Measurements from ENCODE around the gene BBX.
"Not testable (repeated sequence)": the region's sequence is repeated elsewhere in the genome, so short reads cannot be mapped to it uniquely, and the experiment has no call there.

BBX gene

GRCh38 chr3:107819656-107820055, 296.9 kb downstream of the BBX start:
- in situ Hi-C loops (cut with HindIII; ENCODE audit: low pct_unique_long_range_greater_than_20kb, low sequenced_read_pairs), result no loop called here

DNA sequence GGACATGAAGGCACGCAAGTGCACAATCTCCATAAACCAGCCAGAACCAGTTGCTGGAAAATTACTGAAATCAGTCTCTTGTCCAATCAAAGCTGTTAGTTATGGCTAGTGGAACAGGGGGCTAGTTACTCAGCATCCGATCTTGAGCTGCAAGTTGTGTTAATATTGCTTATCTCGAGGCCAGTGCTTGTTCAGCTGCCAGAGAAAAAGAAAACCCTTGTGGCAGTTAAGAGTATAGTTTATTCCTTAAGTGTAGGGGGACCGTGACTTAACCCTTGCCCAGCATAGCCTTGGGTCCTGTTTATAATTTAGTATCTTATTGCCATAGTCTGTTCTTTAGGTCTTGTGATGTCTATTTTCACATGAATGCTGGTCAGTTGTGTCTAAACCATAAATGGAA, 299.5 kb downstream of the BBX start:
- TF ChIP-seq JUND (IDR thresholded peaks at IDR 0.05; ENCODE audit: low read depth), result no peak
- DNase-seq (ENCODE audit: low read depth in 1 of 2, low spot score in 1 of 2), result no peak
- in situ Hi-C loops (cut with HindIII; ENCODE audit: low pct_unique_long_range_greater_than_20kb, low sequenced_read_pairs), result no loop called here

More at GRCh38 chr3:107819656-107820055, 296.9 kb downstream of the BBX start:
- DNase-seq (ENCODE audit: low read depth in 1 of 2, low spot score in 1 of 2), result no peak
- TF ChIP-seq JUND (IDR thresholded peaks at IDR 0.05; ENCODE audit: low read depth), result no peak

- DNase-seq (ENCODE audit: low read depth in 1 of 2, low spot score in 1 of 2), result peak in 1 of 2 experiments; percentile 23
These were observed 302.1 kb downstream of the BBX start for GRCh38 chr3:107824822-107825371.

GRCh38 chr3:107825556-107825955, 302.8 kb downstream of the BBX start:
- in situ Hi-C loops (cut with HindIII; ENCODE audit: low pct_unique_long_range_greater_than_20kb, low sequenced_read_pairs), result no loop called here
- TF ChIP-seq JUND (IDR thresholded peaks at IDR 0.05; ENCODE audit: low read depth), result no peak
- DNase-seq (ENCODE audit: low read depth in 1 of 2, low spot score in 1 of 2), result no peak

More at GRCh38 chr3:107824822-107825371, 302.1 kb downstream of the BBX start:
- no peak for TF ChIP-seq JUND (IDR thresholded peaks at IDR 0.05; ENCODE audit: low read depth)
- in situ Hi-C loops (cut with HindIII; ENCODE audit: low pct_unique_long_range_greater_than_20kb, low sequenced_read_pairs), result no loop called here

DNA sequence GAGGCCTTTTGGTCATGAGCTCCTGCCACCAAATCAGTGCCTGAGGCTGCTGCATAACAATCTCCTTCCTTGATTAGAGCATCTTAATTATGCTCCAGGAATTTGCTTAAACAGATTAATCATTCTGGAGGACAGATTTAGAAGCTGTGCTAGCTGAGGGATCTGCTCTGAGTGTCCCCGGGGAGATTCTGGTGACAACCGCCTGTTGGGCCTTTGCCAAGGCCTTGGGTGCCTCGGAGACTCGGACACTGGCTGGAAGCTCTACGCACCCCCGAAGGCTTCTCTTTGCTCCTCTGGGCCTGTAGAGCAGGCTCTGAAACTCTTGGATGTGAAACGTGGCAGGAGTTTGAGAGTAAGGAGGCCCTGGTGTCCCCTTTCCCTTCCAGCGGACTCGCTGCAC, 304.0 kb downstream of the BBX start:
- in situ Hi-C loops (cut with HindIII; ENCODE audit: low pct_unique_long_range_greater_than_20kb, low sequenced_read_pairs), result no loop called here
- no peak for TF ChIP-seq JUND (IDR thresholded peaks at IDR 0.05; ENCODE audit: low read depth)
- DNase-seq (ENCODE audit: low read depth in 1 of 2, low spot score in 1 of 2), result no peak

GRCh38 chr3:107829185-107829584, 306.4 kb downstream of the BBX start:
- in situ Hi-C loops (cut with HindIII; ENCODE audit: low pct_unique_long_range_greater_than_20kb, low sequenced_read_pairs), result no loop called here
- no peak for TF ChIP-seq JUND (IDR thresholded peaks at IDR 0.05; ENCODE audit: low read depth)
- DNase-seq (ENCODE audit: low read depth in 1 of 2, low spot score in 1 of 2), result no peak

GRCh38 chr3:107831590-107831989, 308.8 kb downstream of the BBX start:
- no peak for DNase-seq (ENCODE audit: low read depth in 1 of 2, low spot score in 1 of 2)
- in situ Hi-C loops (cut with HindIII; ENCODE audit: low pct_unique_long_range_greater_than_20kb, low sequenced_read_pairs), result no loop called here
- no peak for TF ChIP-seq JUND (IDR thresholded peaks at IDR 0.05; ENCODE audit: low read depth)

GRCh38 chr3:107833043-107833442, 310.3 kb downstream of the BBX start:
- no peak for DNase-seq (ENCODE audit: low read depth in 1 of 2, low spot score in 1 of 2)
- TF ChIP-seq JUND (IDR thresholded peaks at IDR 0.05; ENCODE audit: low read depth), result no peak
- in situ Hi-C loops (cut with HindIII; ENCODE audit: low pct_unique_long_range_greater_than_20kb, low sequenced_read_pairs), result no loop called here

DNA sequence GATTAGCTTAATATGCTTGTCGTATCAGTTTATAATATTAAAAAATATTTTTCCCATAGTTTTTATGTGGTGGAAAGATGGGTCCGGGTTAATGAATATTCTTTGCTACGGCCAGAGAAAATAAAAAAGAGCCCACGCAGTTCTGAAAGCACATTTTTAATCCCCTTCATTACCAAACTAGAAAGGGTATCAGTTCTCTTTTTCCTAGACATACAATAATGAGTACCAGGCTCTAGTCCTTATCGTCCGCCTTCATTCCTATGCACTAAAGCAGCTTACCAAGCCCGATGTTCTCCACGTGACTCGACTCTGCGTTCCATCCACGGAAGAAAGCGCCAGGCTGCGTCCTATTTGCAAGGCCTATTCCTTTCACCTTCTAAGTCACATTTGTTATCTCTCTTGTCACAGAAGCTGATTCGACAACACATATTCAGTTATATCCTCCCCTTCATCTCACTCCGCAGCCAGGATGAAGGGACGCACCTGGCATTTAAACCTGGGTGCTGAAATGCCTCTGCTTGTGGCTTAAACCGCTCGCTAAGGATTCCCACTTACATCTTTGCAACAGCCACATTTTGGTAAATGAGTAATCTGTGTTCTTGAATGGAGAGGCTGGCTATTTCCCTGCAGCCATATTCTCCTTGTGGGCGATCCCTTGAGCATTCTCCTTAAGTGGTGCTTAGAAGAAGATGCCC, 311.1 kb downstream of the BBX start:
- no peak for DNase-seq (ENCODE audit: low read depth in 1 of 2, low spot score in 1 of 2)
- TF ChIP-seq JUND (IDR thresholded peaks at IDR 0.05; ENCODE audit: low read depth), result no peak
- in situ Hi-C loops (cut with HindIII; ENCODE audit: low pct_unique_long_range_greater_than_20kb, low sequenced_read_pairs), result no loop called here

- DNase-seq (ENCODE audit: low read depth in 1 of 2, low spot score in 1 of 2); in situ Hi-C loops (cut with HindIII; ENCODE audit: low pct_unique_long_range_greater_than_20kb, low sequenced_read_pairs): not testable (repeated sequence)
These were observed 312.2 kb downstream of the BBX start for GRCh38 chr3:107835001-107835400.

GRCh38 chr3:107837895-107838612, 315.3 kb downstream of the BBX start:
- DNase-seq (ENCODE audit: low read depth in 1 of 2, low spot score in 1 of 2), result no peak
- in situ Hi-C loops (cut with HindIII; ENCODE audit: low pct_unique_long_range_greater_than_20kb, low sequenced_read_pairs), result no loop called here
- no peak for TF ChIP-seq JUND (IDR thresholded peaks at IDR 0.05; ENCODE audit: low read depth)

DNA sequence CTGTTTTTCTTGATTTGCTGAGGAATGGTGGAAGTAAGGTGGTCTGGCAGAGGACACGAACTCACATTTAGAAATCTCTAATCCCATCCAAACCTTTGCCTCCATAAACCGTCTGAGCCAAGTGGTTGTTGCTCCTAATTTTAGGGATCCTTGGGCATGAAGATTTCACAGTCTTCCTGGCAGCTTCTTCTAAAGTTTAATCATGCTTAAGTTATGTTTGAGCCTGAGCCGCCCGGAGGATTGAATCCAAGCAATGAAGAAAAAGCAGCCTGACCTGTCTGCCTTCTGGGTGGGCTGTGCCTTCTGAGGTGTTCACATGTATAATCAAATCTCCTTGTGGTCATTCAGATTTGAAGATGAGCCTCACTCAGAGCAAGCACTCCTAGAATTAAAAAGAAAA, 319.1 kb downstream of the BBX start:
- in situ Hi-C loops (cut with HindIII; ENCODE audit: low pct_unique_long_range_greater_than_20kb, low sequenced_read_pairs), result no loop called here
- TF ChIP-seq JUND (IDR thresholded peaks at IDR 0.05; ENCODE audit: low read depth), result no peak
- DNase-seq (ENCODE audit: low read depth in 1 of 2, low spot score in 1 of 2), result no peak

DNA sequence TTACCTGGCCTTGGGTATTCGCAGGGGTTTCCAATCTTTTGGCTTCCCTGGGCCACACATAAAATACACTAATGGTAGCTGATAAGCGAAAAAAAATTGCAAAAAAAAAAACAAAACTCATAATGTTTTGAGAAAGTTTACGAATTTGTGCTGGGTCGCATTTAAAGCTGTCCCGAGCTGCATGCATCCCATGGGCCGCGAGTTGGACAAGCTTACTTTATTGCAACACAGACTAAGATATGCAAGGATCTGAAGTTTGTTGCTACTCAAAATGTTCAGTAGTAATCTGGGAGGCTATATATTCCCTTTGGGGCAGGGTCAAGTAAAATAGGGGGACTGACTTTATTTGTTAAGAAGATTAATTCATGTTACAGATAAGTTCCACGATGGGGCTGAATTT, 320.2 kb downstream of the BBX start:
- in situ Hi-C loops (cut with HindIII; ENCODE audit: low pct_unique_long_range_greater_than_20kb, low sequenced_read_pairs), result no loop called here
- TF ChIP-seq JUND (IDR thresholded peaks at IDR 0.05; ENCODE audit: low read depth), result no peak
- DNase-seq (ENCODE audit: low read depth in 1 of 2, low spot score in 1 of 2), result no peak

All from T47D (cell line).